K562 (cell line): ENCODE results near the gene ID2. TPM values are rescaled to one million over a fixed set of nuclear protein-coding genes. Genes with fewer than 3 reads are reported as not detected.
A peak's percentile ranks its signal among the peaks of the same experiment; 100 is the strongest.

Experiments used
- CAMTA2 ChIP-seq: fragments of 250-450 bp; sonication (Bioruptor Pico); conservative IDR thresholded peaks from 2 replicates; pipeline ENCODE4 v1.5.1; 2022
- CREB1 ChIP-seq, 2 experiments: sonication (generic) in 1 of 2; formaldehyde crosslinking in 1 of 2; IDR thresholded peaks; 2 replicates each; pipeline versions ENCODE4 v1.6.1 to v1.8.0; 2012 to 2022; ENCODE audit warnings: inconsistent platforms in 1 of 2, mild to moderate bottlenecking in 1 of 2, missing genetic modification reagents in 1 of 2, moderate library complexity in 1 of 2
- EGR1 ChIP-seq: fragments of 450-650 bp; conservative IDR thresholded peaks from 2 replicates; pipeline ENCODE4 v1.6.1; 2017; ENCODE audit warnings: mild to moderate bottlenecking
- HLTF ChIP-seq: fragments of 450-650 bp; IDR thresholded peaks from 2 replicates; pipeline ENCODE4 v1.6.1; 2016
- HMGN3 ChIP-seq: IDR thresholded peaks from 2 replicates; pipeline ENCODE4 v1.6.1; 2011; ENCODE audit warnings: borderline replicate concordance, low read depth, mild to moderate bottlenecking, mixed read lengths, low read length; ENCODE audit not compliant: insufficient read length; ENCODE audit errors: extremely low read depth
- MTF1 ChIP-seq: fragments of 250-450 bp; sonication (Bioruptor Pico); IDR thresholded peaks from 2 replicates; pipeline ENCODE4 v1.9.0; 2021; ENCODE audit warnings: moderate library complexity, mild to moderate bottlenecking, inconsistent platforms, borderline replicate concordance
- NONO ChIP-seq, 2 experiments: fragments of 200-400 bp in 1 of 2; fragments of 450-650 bp in 1 of 2; formaldehyde crosslinking in 1 of 2; IDR thresholded peaks; 2 replicates each; pipeline ENCODE4 v1.6.1; 2017; ENCODE audit warnings: low read depth in 2 of 2, mild to moderate bottlenecking in 2 of 2, moderate library complexity in 2 of 2, low read length in 1 of 2
- ZBTB26 ChIP-seq: fragments of 450-650 bp; formaldehyde crosslinking; IDR thresholded peaks from 2 replicates; pipeline ENCODE4 v1.4.0; 2022; ENCODE audit warnings: missing genetic modification characterization
- ZKSCAN1 ChIP-seq: fragments of 150-350 bp; IDR thresholded peaks from 2 replicates; pipeline ENCODE4 v1.6.1; 2016; ENCODE audit warnings: low read depth, low read length
- ZMIZ1 ChIP-seq, 2 experiments: fragments of 150-350 bp in 1 of 2; IDR thresholded peaks; 2 replicates each; pipeline ENCODE4 v1.6.1; 2012 to 2016; ENCODE audit warnings: low read depth in 2 of 2, low read length in 2 of 2, mild to moderate bottlenecking in 1 of 2, moderate library complexity in 1 of 2
- ZNF609 ChIP-seq: sonication (generic); formaldehyde crosslinking; IDR thresholded peaks from 2 replicates; pipeline ENCODE4 v1.8.1; 2023; ENCODE audit warnings: missing genetic modification reagents, mild to moderate bottlenecking, borderline replicate concordance
- polyA plus RNA-seq, 8 experiments: library from polyadenylated mRNA; depleted of rRNA in 4 of 8; stranded (reverse) in 5 of 8; unstranded in 3 of 8; fragments of >200 nt; fragmentation: Nextera tagmentation in 2 of 8; fragmentation: Illumina TruSeq in 1 of 8; extraction: Ambion mirVana in 2 of 8; extraction: Trizol in 1 of 8; gene quantifications; 2 replicates each; pipeline versions ENCODE4 v1.2.1 to v1.2.3, GENCODE V29; 2011 to 2014; ENCODE audit warnings: inconsistent platforms in 1 of 8, missing spikeins in 1 of 8
- total RNA-seq, 7 experiments: library from RNA; depleted of rRNA in 6 of 7; stranded (reverse); fragments of >200 nt in 6 of 7; fragmentation: Illumina TruSeq in 2 of 7; extraction: Trizol in 2 of 7; gene quantifications; 2 replicates each; pipeline versions ENCODE4 v1.2.1 to v1.2.3, GENCODE V29; 2011 to 2021; ENCODE audit warnings: low replicate concordance in 1 of 7
- TF ChIP-seq, protein P1 (sequence below), 2 experiments: fragments of 250-450 bp in 1 of 2; fragments of 450-650 bp in 1 of 2; sonication (Bioruptor Pico) in 1 of 2; IDR thresholded peaks; 2 replicates each; pipeline versions ENCODE4 v1.6.1 to v1.8.0; 2016 to 2021; ENCODE audit warnings: mild to moderate bottlenecking in 2 of 2, moderate library complexity in 2 of 2, missing compliant biosample characterization in 1 of 2, missing genetic modification characterization in 1 of 2

Gene ID2
- total and polyA plus RNA-seq, 9 of the 15 experiments (the other 6 are each of a cell fraction or from before 2014, with no cell fraction given): 8.0 to 35.7 (median 16.6) TPM

- TF ChIP-seq CREB1 (IDR thresholded peaks at IDR 0.05) (no peak; the same call in 1 of the 2 replicates), CREB1 (CRISPR knock-in tag; IDR thresholded peaks at IDR 0.05) (no peak; the same call in 1 of the 2 replicates), HMGN3 (no peak), MTF1 (no peak), ZMIZ1 (IDR thresholded peaks at IDR 0.05; ENCODE audit: low read depth in 2 of 2, low read length in 2 of 2) (0 out of 4 replicates have a peak, but pooled peaks of 1 of the 2 experiments have one; percentile 29), ZBTB26 (CRISPR knock-in tag) (no peak), CAMTA2 (no peak), HLTF (no peak), ZNF609 (CRISPR knock-in tag) (no peak), ZKSCAN1 (no peak; the same call in 1 of the 2 replicates), EGR1 (peak; percentile 95), NONO (IDR thresholded peaks at IDR 0.05; ENCODE audit: low read depth in 2 of 2, low read length in 1 of 2) (no peak)
- TF ChIP-seq, protein P1, sequence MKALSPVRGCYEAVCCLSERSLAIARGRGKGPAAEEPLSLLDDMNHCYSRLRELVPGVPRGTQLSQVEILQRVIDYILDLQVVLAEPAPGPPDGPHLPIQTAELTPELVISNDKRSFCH (CRISPR knock-in tag; IDR thresholded peaks at IDR 0.05): no peak
- TF ChIP-seq, protein P1 (tag; IDR thresholded peaks at IDR 0.05): no peak
These were observed 765 bp upstream of the ID2 start (continued) for GRCh38 chr2:8680822-8681760.
